DOHH2 (cell line): ENCODE results near the gene RGS2.

Experiments
- H3F3A ChIP-seq: fragments of 200-600 bp; sonication (generic), shearing (Covaris generic); 2 replicates; pipeline ENCODE4 v1.6.0; 2016; ENCODE audit warnings: antibody characterized with exemption, mild to moderate bottlenecking; ENCODE audit not compliant: control insufficient read depth, insufficient read depth
- H3K27ac ChIP-seq: fragments of 200-600 bp; sonication (generic); 2 replicates; pipeline ENCODE4 v1.5.1; 2014; ENCODE audit warnings: low read depth, mild to moderate bottlenecking, low read length, moderate library complexity
- H3K27me3 ChIP-seq: fragments of 200-600 bp; sonication (generic); 2 replicates; pipeline ENCODE4 v1.6.1; 2014; ENCODE audit warnings: mild to moderate bottlenecking, low read length, mixed read lengths; ENCODE audit not compliant: control insufficient read depth
- H3K36me3 ChIP-seq: fragments of 200-600 bp; sonication (generic); 2 replicates; pipeline ENCODE4 v1.6.1; 2014; ENCODE audit warnings: mild to moderate bottlenecking, low read length, moderate library complexity, mixed read lengths; ENCODE audit not compliant: control insufficient read depth
- H3K4me1 ChIP-seq: fragments of 200-600 bp; sonication (generic); 2 replicates; pipeline ENCODE4 v1.6.1; 2014; ENCODE audit warnings: mild to moderate bottlenecking, low read length, mixed read lengths; ENCODE audit not compliant: control insufficient read depth
- H3K4me2 ChIP-seq: fragments of 200-600 bp; sonication (generic); 2 replicates; pipeline ENCODE4 v1.6.0; 2014; ENCODE audit warnings: mild to moderate bottlenecking, low read length, moderate library complexity
- H3K4me3 ChIP-seq: fragments of 200-600 bp; sonication (generic); 2 replicates; pipeline ENCODE4 v1.5.1; 2014; ENCODE audit warnings: mild to moderate bottlenecking, low read length, mixed read lengths
- H3K79me2 ChIP-seq: fragments of 200-600 bp; sonication (generic); 2 replicates; pipeline ENCODE4 v1.6.1; 2014; ENCODE audit warnings: mild to moderate bottlenecking, low read length, mixed read lengths; ENCODE audit not compliant: control insufficient read depth
- H3K9me2 ChIP-seq: fragments of 200-600 bp; sonication (generic); replicated peaks from 2 replicates; pipeline ENCODE4 v1.6.1; 2014; ENCODE audit warnings: mild to moderate bottlenecking, low read length, mixed read lengths; ENCODE audit not compliant: control insufficient read depth
- H3K9me3 ChIP-seq: fragments of 200-600 bp; sonication (generic); 2 replicates; pipeline ENCODE4 v1.6.1; 2014; ENCODE audit warnings: antibody characterized with exemption, low read length, mixed read lengths; ENCODE audit not compliant: control insufficient read depth, insufficient read depth
- H4K20me1 ChIP-seq: fragments of 200-600 bp; sonication (generic); 2 replicates; pipeline ENCODE4 v1.6.0; 2014; ENCODE audit warnings: low read depth, mild to moderate bottlenecking, antibody characterized with exemption, low read length, moderate library complexity; ENCODE audit not compliant: control insufficient read depth, insufficient read depth
- CTCF ChIP-seq: fragments of 200-600 bp; sonication (generic); IDR thresholded peaks from one replicate; pipeline ENCODE4 v1.5.1; 2014; ENCODE audit warnings: antibody characterized with exemption, mild to moderate bottlenecking, low read depth, low read length; ENCODE audit not compliant: poor library complexity, severe bottlenecking
- EZH2phosphoT487 ChIP-seq: fragments of 200-600 bp; sonication (generic); IDR thresholded peaks from 2 replicates; pipeline ENCODE4 v1.6.1; 2017; ENCODE audit warnings: borderline replicate concordance, mild to moderate bottlenecking, antibody characterized with exemption, low read length, moderate library complexity, mixed read lengths

Gene RGS2

GRCh38 chr1:192860478-192861185, 51.8 kb downstream of the RGS2 start:
- TF ChIP-seq EZH2phosphoT487 (no peak), CTCF (no peak)
- Histone ChIP-seq H3K4me1 (no peaks in the 10 kb centered on the region), H3K27ac (no peak overlapping the region), H3K4me2 (no peak overlapping the region), H3K36me3 (no peaks in the 10 kb centered on the region), H3K79me2 (no peaks in the 10 kb centered on the region), H3K9me3 (no peaks in the 10 kb centered on the region), H3K27me3 (no peaks in the 10 kb centered on the region), H3F3A (no peaks in the 10 kb centered on the region), H3K9me2 (no peaks in the 10 kb centered on the region), H3K4me3 (no peak overlapping the region), H4K20me1 (no peaks in the 10 kb centered on the region)

- Histone ChIP-seq H3K27me3 (no peaks in the 10 kb centered on the region), H3K27ac (no peak overlapping the region), H3K79me2 (no peaks in the 10 kb centered on the region), H3K4me2 (no peak overlapping the region), H3K9me2 (no peaks in the 10 kb centered on the region), H3F3A (no peaks in the 10 kb centered on the region), H3K9me3 (no peaks in the 10 kb centered on the region), H3K4me1 (no peaks in the 10 kb centered on the region), H3K36me3 (no peaks in the 10 kb centered on the region), H4K20me1 (no peaks in the 10 kb centered on the region), H3K4me3 (no peak overlapping the region)
- TF ChIP-seq CTCF (no peak), EZH2phosphoT487 (no peak)
These were observed 53.0 kb downstream of the RGS2 start for GRCh38 chr1:192861860-192862259.
